ENCODE data around the gene ARFGAP1.

DNA sequence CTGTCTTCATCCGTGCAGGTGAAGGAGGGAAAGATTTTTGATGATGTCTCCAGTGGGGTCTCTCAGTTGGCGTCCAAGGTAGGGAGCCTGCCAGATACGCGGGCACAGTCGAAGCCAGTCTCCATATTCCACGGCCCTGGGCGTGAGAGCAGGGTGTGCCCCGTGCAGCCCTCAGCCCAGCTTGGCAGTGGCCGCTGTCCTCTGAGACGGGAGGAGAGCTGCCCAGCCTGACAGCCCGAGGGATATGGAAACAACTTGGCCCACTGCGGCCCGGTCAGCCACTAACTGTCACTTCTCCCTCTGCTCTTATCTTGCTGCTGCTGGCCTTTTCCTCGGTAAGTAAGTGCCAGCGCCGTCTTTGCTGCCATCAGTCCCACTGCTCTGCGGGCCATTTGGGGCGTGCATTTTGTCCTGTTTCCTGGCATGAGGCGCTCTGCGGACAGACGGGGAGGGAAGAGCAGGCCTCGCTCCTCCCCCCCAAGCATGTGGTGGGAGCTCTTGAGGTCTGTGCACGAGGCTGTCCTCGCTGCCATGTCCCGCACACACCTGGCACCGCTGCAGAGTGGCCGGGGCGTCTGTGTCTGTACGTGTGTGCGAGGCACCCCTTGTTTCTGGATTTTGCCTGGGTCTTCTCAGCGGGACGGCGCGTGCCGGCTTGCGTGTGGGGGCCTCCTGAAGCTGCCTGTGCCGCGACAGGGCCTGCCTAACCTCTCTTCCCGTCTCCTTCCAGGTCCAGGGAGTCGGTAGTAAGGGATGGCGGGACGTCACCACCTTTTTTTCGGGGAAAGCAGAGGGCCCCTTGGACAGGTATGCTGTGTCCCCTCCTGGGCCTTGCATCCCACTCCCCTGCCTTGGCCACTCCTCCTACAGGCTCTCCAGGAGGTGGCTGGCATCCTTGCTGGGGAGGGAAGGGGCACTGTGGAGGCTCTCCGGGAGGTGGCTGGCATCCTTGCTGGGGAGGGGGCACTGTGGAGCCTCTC is 13.3 kb downstream of the ARFGAP1 start:
- TF ChIP-seq, protein P1, sequence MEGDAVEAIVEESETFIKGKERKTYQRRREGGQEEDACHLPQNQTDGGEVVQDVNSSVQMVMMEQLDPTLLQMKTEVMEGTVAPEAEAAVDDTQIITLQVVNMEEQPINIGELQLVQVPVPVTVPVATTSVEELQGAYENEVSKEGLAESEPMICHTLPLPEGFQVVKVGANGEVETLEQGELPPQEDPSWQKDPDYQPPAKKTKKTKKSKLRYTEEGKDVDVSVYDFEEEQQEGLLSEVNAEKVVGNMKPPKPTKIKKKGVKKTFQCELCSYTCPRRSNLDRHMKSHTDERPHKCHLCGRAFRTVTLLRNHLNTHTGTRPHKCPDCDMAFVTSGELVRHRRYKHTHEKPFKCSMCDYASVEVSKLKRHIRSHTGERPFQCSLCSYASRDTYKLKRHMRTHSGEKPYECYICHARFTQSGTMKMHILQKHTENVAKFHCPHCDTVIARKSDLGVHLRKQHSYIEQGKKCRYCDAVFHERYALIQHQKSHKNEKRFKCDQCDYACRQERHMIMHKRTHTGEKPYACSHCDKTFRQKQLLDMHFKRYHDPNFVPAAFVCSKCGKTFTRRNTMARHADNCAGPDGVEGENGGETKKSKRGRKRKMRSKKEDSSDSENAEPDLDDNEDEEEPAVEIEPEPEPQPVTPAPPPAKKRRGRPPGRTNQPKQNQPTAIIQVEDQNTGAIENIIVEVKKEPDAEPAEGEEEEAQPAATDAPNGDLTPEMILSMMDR (conservative IDR thresholded peaks at IDR 0.05; ENCODE audit: low read depth in 2 of 2), result no peak
- TF ChIP-seq ETS1 (IDR thresholded peaks at IDR 0.05), result no peak
